H54 (cell line): ENCODE results near the gene NEURL2.
"Not testable (repeated sequence)": the region's sequence is repeated elsewhere in the genome, so short reads cannot be mapped to it uniquely, and the experiment has no call there.

Source experiments
- DNase-seq: peaks from one replicate; pipeline ENCODE4 v3.0.0; 2011; ENCODE audit warnings: low spot score, mixed read lengths; ENCODE audit not compliant: insufficient read length
- FAIRE-seq: peaks from 3 replicates; lab custom pipeline; 2011; peaks lifted over from hg19 to GRCh38; lab: Jason Lieb, UNC
- POLR2A ChIP-seq: IDR thresholded peaks from 2 replicates; pipeline ENCODE4 v1.6.1; 2011; ENCODE audit warnings: low read depth, mild to moderate bottlenecking, low read length

NEURL2 gene, protein sequence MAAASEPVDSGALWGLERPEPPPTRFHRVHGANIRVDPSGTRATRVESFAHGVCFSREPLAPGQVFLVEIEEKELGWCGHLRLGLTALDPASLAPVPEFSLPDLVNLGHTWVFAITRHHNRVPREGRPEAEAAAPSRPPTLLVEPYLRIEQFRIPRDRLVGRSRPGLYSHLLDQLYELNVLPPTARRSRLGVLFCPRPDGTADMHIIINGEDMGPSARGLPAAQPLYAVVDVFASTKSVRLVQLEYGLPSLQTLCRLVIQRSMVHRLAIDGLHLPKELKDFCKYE

GRCh38 chr20:45890985-45891983 lies at the start of gene NEURL2, which contains the start of gene CTSA:
TSS of gene NEURL2 (minus strand) at chr20:45891208. CDS start at chr20:45890991, 217 bp downstream.
TSS of gene CTSA (plus strand) at chr20:45891335. CDS start at chr20:45891569, 234 bp downstream.
- no peak for FAIRE-seq
- TF ChIP-seq POLR2A = peak; percentile 68
- DNase-seq = peak; percentile 96

DNA sequence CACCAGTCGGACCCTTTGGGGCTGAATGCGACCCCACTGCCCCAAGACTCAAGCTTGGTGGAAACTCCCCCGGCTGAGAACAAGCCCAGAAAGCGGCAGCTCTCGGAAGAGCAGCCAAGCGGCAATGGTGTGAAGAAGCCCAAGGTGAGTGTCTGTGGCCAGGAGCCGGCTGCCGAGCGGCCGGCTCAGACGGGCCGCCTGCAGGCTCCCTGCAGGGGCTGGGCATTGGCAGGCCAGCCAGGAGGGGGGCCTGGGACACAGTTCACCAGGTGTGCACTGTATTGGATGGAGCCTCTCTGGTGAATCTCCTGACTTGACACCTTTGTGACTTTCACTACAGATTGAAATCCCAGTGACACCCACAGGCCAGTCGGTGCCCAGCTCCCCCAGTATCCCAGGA lies 49.5 kb upstream of the NEURL2 start:
- DNase-seq = no peak
- FAIRE-seq = no peak
- TF ChIP-seq POLR2A = no peak

DNA sequence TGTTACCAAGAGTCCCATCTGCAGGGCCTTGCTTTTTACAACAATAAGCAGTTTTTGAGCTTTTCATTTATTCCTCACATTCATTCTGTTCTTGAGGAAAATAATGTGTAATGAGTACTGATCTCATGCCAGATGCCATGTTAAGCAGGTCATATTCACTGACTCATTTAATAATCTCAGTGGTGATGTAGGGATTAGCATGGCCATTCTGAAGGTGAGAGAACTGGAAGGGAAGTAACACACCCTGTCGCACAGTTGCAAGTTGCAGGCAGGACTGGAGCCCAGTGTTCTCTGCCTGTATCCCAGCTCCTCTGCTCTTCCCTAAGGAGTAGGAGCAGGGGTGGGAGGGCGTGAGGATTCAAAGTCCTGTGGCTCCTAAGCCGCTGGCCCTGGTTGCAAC lies 49.0 kb upstream of the NEURL2 start:
- TF ChIP-seq POLR2A = no peak
- FAIRE-seq = no peak

GRCh38 chr20:45938727-45939438 lies 47.9 kb upstream of the NEURL2 start:
- no peak for TF ChIP-seq POLR2A
- DNase-seq (no peak), FAIRE-seq (no peak)

More for the DNA sequence above, 49.0 kb upstream of the NEURL2 start:
- DNase-seq = no peak

GRCh38 chr20:45937765-45938164 lies 46.8 kb upstream of the NEURL2 start:
- no peak for DNase-seq
- TF ChIP-seq POLR2A = no peak
- FAIRE-seq = no peak

- 0 out of 2 replicates have a peak, but pooled peaks have one; percentile 26 for TF ChIP-seq POLR2A
- FAIRE-seq (no peak), DNase-seq (no peak)
Measured at GRCh38 chr20:45935416-45936046, 44.5 kb upstream of the NEURL2 start.

- FAIRE-seq = no peak
- TF ChIP-seq POLR2A = peak; percentile 89
- DNase-seq = peak; percentile 93
Measured at GRCh38 chr20:45934586-45935415, 43.8 kb upstream of the NEURL2 start, which contains the start of gene PCIF1. TSS of gene PCIF1 (plus strand) at chr20:45934683. CDS start at chr20:45939000, 4,317 bp downstream.

- TF ChIP-seq POLR2A = no peak
- DNase-seq = peak; percentile 37
Measured at GRCh38 chr20:45934046-45934585, 43.1 kb upstream of the NEURL2 start.

DNA sequence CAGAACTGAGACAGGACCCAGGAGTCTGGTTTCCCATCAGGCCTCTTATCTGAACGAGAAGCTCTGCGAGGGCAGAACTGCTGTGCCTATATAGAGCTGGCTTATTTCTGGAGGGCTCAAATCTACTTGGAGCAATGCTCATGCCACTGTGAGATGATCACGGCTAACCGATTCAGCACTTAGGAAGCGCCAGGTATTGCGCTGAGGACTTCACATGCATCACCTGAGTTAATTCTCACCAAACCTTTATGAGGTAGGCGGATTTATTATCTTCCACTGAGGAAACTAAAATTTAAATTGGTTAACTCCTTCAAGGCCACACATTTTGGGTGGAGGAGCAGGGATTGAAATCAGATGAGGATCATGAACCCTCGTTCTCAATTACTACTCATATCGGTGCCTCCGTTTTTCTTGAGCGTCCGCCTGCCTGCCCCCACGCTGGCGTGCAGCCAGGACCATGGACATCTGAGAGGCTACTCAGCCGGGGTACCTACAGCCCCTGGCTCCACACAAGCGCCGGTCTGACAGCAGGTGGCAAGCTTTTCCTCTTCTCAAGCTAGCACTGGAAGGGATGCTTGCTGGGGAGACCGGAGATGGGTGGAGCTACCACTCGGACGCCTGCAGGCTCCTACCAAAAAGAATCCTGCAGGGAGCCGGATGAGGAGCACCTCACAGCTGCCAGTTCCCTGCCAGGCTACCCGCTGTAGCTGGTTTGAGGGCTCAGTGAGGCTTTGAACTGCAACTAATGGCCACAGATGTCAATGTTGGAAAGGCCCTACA lies 42.4 kb upstream of the NEURL2 start:
- no peak for FAIRE-seq
- peak; percentile 85 for DNase-seq
- peak; percentile 58 for TF ChIP-seq POLR2A

More at GRCh38 chr20:45934046-45934585, 43.1 kb upstream of the NEURL2 start:
- FAIRE-seq = no peak

DNA sequence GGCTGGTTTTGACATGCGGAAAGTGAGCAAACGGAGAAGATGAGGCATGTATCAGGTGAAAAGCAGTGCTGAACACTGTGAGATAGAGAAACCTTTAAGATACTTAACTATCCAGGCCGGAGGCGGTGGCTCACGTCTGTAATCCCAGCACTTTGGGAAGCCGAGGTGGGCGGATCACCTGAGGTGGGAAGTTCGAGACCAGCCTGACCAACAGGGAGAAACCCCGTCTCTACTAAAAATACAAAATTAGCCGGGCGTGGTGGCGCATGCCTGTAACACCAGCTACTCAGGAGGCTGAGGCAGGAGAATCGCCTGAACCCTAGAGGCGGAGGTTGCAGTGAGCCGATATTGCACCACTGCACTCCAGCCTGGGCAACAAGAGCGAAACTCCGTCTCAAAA lies 40.7 kb upstream of the NEURL2 start:
- FAIRE-seq, DNase-seq: not testable (repeated sequence)
